ENCODE results near the gene RANBP6.

Gene RANBP6

DNA sequence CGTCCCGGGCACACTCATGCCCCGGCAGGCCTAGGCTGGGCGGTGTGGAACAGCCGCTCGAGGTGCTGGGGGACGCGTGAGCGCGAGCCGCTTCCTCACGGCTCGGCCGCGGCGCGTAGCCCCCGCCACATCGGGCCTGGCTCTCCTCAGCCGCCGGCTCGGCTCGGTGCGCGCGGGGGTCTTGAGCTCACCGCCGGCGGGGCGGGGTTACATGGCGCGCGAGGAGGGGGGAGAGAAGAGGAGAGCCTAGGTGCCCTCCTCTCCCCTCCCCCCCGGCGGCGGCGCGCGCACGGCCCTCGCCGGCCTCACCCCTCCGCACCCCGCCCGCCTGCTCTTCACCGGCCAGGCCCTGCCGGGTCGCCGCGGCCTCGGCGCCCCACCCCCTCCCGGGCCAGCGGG lies 7.7 kb downstream of the RANBP6 start:
- in situ Hi-C loops (cut with HindIII; ENCODE audit: low sequenced_read_pairs): no loop called here

DNA sequence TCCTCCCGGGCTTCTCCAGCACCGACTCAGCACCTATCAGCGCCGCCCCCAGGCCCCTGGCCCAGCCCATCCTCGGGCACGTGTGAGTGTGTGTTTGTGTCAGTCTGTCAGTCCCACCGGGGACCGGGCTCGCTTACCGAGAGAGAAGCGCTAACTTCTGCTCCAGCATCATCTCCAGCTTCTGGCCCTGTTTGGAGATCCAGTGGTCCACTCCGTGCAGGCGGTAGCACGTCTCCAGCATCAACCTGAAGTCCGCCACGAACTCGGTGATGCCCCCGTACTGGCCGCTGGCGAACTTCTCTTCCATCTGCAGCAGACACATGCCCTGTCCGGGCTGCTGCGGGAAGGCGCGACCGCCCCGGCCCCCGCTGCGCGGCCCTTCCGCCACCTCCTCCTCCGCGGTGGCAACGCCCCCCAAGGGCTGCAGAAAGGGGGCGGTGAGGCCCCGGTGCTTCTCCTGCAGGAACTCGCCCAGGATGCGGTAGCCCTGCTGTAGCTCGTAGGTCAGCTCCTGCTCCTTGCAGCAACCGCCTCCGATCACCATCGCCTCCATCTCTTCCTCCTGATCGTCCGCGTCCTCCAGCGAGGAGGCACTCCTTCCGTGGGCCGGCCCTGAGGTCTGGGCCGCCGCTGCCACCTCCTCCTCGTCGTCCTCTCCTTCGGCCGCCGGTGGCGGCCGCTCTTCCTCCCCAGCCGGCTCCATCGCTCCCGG lies 8.2 kb downstream of the RANBP6 start:
- in situ Hi-C loops (cut with HindIII; ENCODE audit: low sequenced_read_pairs): no loop called here

DNA sequence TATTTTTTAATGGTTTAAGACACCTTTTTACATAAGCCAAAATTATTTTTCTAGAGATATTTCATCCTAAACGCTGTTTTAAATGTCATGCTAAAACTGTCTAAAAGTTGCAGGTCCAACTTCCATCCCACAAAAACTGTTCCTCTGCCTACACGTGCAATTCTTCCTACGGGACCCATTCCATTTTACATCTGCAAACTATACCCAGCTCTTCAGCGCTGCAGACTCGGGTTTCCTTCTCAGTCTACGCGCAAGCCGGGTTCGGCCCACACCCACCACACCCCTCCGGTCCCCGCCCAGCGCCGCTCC lies 8.7 kb downstream of the RANBP6 start:
- in situ Hi-C loops (cut with HindIII; ENCODE audit: low sequenced_read_pairs): no loop called here

- in situ Hi-C loops (cut with HindIII; ENCODE audit: low sequenced_read_pairs): no loop called here
These were observed 14.5 kb downstream of the RANBP6 start for GRCh38 chr9:6000955-6001354.

DNA sequence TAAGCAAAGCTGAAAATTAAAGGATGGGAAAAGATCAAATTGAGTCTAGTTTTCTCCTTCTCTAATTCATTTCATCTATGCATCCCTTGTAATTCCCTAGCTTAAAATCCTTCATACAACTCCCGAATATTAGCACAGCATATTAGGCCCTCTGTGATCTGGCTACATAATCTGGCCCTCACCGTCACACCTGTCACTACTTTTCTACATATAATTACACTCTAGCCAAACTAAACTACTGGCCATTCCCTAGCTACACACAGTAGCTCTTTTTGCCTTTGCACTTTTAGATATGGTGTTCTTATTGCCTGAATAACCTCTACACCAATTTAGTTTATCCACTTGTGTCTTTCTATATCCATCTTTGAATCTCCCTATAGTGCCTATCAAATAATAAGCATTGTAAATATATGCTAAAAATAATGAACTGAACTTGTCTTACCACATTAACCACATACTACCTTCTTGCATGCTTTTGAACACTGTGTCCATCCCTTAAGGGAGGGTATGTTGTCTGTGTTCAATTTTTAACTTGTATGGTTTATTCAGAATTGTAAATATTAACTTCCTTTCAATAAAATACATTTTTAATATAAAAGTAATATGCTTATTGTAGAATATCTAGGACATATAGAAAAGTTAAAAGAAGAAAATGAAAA lies 15.9 kb downstream of the RANBP6 start:
- in situ Hi-C loops (cut with HindIII; ENCODE audit: low sequenced_read_pairs): no loop called here

DNA sequence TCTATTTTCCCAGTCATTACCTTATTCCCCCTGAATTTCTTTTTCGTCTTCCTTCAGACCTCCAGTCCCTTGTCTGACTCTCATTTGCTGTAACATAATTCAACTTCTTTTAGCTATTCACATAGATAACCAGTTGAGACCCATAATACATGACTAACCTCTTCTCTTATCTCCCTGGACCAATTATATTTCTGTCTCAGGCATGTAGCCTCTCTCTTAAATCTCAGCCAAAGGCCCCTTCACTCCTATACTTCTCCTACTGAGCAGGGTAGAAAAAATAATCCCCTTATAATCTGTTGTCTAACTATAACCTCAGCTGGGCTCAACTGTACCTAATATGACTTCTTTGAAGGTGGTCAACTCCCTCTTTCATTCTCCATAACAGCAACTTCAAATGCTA lies 20.9 kb downstream of the RANBP6 start:
- in situ Hi-C loops (cut with HindIII; ENCODE audit: low sequenced_read_pairs): no loop called here

DNA sequence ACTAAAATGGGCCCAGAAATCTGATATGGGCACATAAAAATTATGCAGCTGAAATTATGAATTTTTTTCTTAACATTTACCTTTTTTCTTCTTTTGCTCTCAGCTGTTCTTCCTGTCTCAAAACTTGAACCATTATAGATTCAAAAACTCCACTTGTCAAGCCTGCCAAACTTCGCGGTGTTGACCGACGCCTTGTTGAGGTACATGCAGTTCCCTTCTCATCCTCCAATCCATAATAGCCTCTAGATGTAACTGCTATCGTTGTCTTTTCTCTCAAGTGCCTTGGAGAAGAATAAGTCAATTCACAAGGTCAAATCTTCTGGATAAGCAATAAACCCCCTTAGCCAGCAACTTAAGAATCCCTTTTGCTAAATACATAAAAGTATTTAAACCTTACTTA lies 27.2 kb downstream of the RANBP6 start:
- in situ Hi-C loops (cut with HindIII; ENCODE audit: low sequenced_read_pairs): no loop called here

DNA sequence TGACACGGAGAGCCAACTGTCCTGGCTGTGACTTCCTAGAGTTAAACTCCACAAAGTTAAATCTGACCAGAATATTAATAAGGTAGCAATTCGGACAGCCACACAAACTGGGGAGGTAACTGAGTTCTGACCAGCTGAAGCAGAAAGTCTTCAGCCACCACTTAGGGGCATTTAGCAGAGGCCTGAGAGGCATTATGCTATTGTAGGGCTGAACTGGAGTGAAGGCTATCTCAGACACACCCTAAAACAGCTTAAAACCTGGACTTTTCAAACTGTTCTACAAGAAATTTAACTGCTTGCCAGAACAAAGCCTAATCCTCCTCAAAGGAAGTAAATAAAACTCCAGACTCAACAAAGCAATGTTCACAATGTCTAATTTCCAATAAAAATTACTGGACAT lies 32.4 kb downstream of the RANBP6 start:
- in situ Hi-C loops (cut with HindIII; ENCODE audit: low sequenced_read_pairs): no loop called here

DNA sequence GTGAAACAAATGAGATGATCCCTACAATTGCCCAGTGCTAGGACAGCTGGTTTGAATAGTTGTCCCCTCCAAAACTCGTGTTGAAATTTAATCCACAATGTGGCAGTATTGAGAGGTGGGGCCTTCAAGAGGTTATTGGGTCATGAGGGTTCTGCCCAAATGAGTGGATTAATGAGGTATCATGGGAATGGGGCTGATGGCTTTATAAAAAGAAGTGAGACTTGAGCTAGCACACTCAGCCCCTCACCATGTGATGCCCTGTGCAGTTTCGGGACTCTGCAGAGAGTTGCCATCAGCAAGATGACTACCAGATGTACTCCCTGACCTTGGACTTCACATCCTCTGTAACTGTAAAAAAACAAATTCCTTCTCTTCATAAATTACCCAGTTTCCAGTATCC lies 33.1 kb downstream of the RANBP6 start:
- in situ Hi-C loops (cut with HindIII; ENCODE audit: low sequenced_read_pairs): no loop called here

DNA sequence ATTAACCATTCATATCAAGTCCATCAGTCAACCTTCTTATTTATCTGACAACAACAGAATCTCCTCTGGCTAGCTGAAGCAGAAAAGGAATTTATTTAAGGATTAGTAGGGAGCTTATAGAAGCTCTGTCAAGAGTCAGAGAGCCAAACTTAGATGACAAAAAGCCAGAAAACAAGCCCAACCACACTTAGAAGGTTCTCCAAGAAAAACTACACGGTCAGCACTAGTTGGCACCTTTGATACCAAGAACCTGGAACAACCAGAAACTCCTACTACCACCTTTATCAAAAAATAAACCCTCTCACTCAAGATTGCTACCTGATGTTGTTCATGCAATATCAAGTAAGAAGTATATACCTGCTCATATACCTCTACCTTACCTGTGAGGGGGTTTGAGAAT lies 36.9 kb downstream of the RANBP6 start:
- in situ Hi-C loops (cut with HindIII; ENCODE audit: low sequenced_read_pairs): no loop called here

DNA sequence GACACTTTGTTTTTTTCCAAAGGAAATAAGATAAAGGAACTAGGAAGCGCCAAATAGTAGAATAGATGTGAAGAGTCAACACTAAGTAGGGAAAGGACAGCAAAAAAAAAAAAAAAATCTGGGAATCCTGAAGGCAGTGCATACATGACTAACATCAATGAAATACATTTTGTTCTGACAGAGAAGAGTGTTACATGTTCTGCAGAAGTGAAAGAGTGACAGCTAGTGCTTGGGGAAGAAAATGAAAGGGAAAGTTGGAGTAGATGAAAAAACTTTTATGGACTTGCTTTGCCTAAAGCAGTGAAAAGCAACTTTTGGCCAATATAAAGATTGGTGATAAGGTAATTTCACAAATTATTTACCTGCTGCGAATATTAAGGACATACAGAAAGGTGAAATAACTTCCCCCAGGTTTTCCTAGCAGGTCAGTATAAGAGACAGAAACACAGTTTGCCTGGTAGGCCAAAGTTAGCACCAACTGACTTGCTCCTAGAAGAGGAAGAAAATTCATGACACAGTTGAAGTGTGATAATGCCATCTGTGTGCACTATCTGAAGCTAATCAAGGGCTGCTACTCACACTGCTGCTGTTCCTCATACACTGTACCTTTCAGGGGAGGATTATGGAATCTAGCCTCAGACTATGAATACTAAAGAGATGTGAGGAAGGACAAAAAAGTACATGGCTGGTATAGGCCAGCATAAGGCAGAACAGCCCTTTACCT lies 38.6 kb downstream of the RANBP6 start:
- in situ Hi-C loops (cut with HindIII; ENCODE audit: low sequenced_read_pairs): no loop called here

DNA sequence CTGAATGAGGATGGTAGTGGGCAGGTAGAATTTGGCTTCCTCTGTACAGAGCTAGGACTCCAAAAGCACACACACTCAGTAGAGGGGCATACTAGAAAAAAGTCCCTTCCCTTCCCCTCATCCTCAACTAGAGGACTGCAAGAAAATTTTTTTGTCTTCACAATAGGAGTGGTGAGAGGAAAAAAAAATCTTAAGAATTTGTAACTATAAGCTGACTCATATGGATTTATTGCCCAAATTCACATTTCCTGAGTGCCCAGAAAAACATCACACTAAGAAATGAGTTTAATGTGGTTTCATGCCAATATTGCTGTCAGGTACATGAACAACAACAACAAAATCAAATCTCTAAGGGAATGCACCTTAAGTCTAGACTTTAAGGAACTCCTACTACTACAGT lies 43.7 kb downstream of the RANBP6 start:
- in situ Hi-C loops (cut with HindIII; ENCODE audit: low sequenced_read_pairs): no loop called here
